IMR-90 (cell line): Measurements from ENCODE around the gene ARMH1. TPM values are rescaled to one million over a fixed set of nuclear protein-coding genes. Genes with fewer than 3 reads are reported as not detected.

Experiments
- ATAC-seq: fragments of 200-7000 bp; cut with Tn5 transposase; 2 replicates; pipeline ENCODE4 v1.9.1; 2020; ENCODE audit warnings: low read depth, mild to moderate bottlenecking, moderate library complexity
- BruUV-seq: library from RNA; stranded (reverse); fragments of 400-500 nt; replicated peaks from 2 replicates; lab custom pipeline; 2021; lab: Mats Ljungman, UMichigan
- CTCF ChIA-PET: fragments of 300-600 bp; formaldehyde crosslinking; extraction: SDS; loops from one replicate; lab custom pipeline; 2021; ENCODE audit warnings: antibody characterized with exemption; lab: Yijun Ruan, JAX
- POLR2A ChIA-PET: fragments of 300-600 bp; sonication (Branson Sonifier 250); formaldehyde crosslinking; loops from one replicate; lab custom pipeline; 2022; ENCODE audit warnings: antibody characterized with exemption; ENCODE audit not compliant: unreplicated experiment; lab: Charles Lee
- DNase-seq: peaks from one replicate; pipeline ENCODE4 v3.0.0; 2013
- H2AFZ ChIP-seq: replicated peaks from 2 replicates; pipeline ENCODE3; 2013; ENCODE audit warnings: low read length, mild to moderate bottlenecking; ENCODE audit not compliant: poor library complexity
- H2AK5ac ChIP-seq: 2 replicates; pipeline ENCODE4 v1.6.1; 2013; ENCODE audit warnings: low read depth, low read length, inconsistent platforms
- H2AK9ac ChIP-seq: replicated peaks from 2 replicates; pipeline ENCODE3; 2013; ENCODE audit warnings: mild to moderate bottlenecking, low read depth, low read length, moderate library complexity; ENCODE audit not compliant: poor library complexity
- H2BK120ac ChIP-seq: 2 replicates; pipeline ENCODE4 v1.6.1; 2013; ENCODE audit warnings: low read depth, low read length, inconsistent platforms
- H2BK15ac ChIP-seq: 3 replicates; pipeline ENCODE4 v1.6.1; 2013; ENCODE audit warnings: low read depth, low read length, inconsistent platforms
- H2BK20ac ChIP-seq: 2 replicates; pipeline ENCODE4 v1.6.1; 2013; ENCODE audit warnings: low read depth, mild to moderate bottlenecking, inconsistent platforms, low read length, moderate library complexity
- H2BK5ac ChIP-seq: 2 replicates; pipeline ENCODE4 v1.6.1; 2013; ENCODE audit warnings: mild to moderate bottlenecking, low read depth, low read length, inconsistent platforms; ENCODE audit not compliant: poor library complexity, severe bottlenecking
- H3K14ac ChIP-seq: replicated peaks from 2 replicates; pipeline ENCODE4 v1.6.1; 2013; ENCODE audit warnings: low read depth, low read length, inconsistent platforms
- H3K18ac ChIP-seq: 2 replicates; pipeline ENCODE4 v1.6.1; 2013; ENCODE audit warnings: low read depth, low read length, control low read depth
- H3K23ac ChIP-seq: 2 replicates; pipeline ENCODE4 v1.6.1; 2013; ENCODE audit warnings: low read depth, low read length, inconsistent platforms
- H3K27ac ChIP-seq: 2 replicates; pipeline ENCODE4 v1.5.1; 2013; ENCODE audit warnings: mild to moderate bottlenecking, control low read depth, low read length; ENCODE audit not compliant: insufficient read depth
- H3K27me3 ChIP-seq: 2 replicates; pipeline ENCODE4 v1.6.1; 2013; ENCODE audit warnings: low read length; ENCODE audit not compliant: control insufficient read depth, insufficient read depth
- H3K36me3 ChIP-seq: 2 replicates; pipeline ENCODE4 v1.6.1; 2013; ENCODE audit warnings: low read length, mixed read lengths; ENCODE audit not compliant: control insufficient read depth, insufficient read depth
- H3K4ac ChIP-seq: 2 replicates; pipeline ENCODE4 v1.6.1; 2013; ENCODE audit warnings: low read depth, low read length, inconsistent platforms
- H3K4me1 ChIP-seq: 2 replicates; pipeline ENCODE4 v1.6.1; 2013; ENCODE audit warnings: low read length, mixed read lengths; ENCODE audit not compliant: control insufficient read depth, insufficient read depth
- H3K4me2 ChIP-seq: 2 replicates; pipeline ENCODE4 v1.6.1; 2013; ENCODE audit warnings: low read depth, mild to moderate bottlenecking, control low read depth, low read length, moderate library complexity
- H3K4me3 ChIP-seq: 2 replicates; pipeline ENCODE4 v1.5.1; 2013; ENCODE audit warnings: low read depth, mild to moderate bottlenecking, control low read depth, low read length, moderate library complexity; ENCODE audit not compliant: insufficient read depth
- H3K56ac ChIP-seq: 2 replicates; pipeline ENCODE4 v1.6.1; 2013; ENCODE audit warnings: low read length, inconsistent platforms; ENCODE audit not compliant: insufficient read depth; ENCODE audit errors: extremely low read depth
- H3K79me1 ChIP-seq, 2 experiments: 2 replicates each; pipeline ENCODE4 v1.6.1; 2013; ENCODE audit warnings: low read length in 2 of 2, inconsistent platforms in 1 of 2, low read depth in 1 of 2
- H3K9ac ChIP-seq: 2 replicates; pipeline ENCODE4 v1.6.1; 2013; ENCODE audit warnings: low read depth, low read length, control low read depth
- H3K9me1 ChIP-seq: 2 replicates; pipeline ENCODE4 v1.6.1; 2013; ENCODE audit warnings: low read length, inconsistent platforms; ENCODE audit not compliant: insufficient read depth
- H3K9me3 ChIP-seq: 2 replicates; pipeline ENCODE4 v1.6.1; 2013; ENCODE audit warnings: low read length; ENCODE audit not compliant: control insufficient read depth, insufficient read depth
- H4K20me1 ChIP-seq: 2 replicates; pipeline ENCODE4 v1.6.1; 2013; ENCODE audit warnings: low read length, inconsistent platforms; ENCODE audit not compliant: insufficient read depth
- H4K5ac ChIP-seq: 2 replicates; pipeline ENCODE4 v1.6.1; 2013; ENCODE audit warnings: mild to moderate bottlenecking, low read depth, low read length, control low read depth
- H4K8ac ChIP-seq, 2 experiments: 2 replicates each; pipeline ENCODE4 v1.6.1; 2013; ENCODE audit warnings: low read depth in 2 of 2, low read length in 2 of 2, control low read depth in 1 of 2, inconsistent platforms in 1 of 2
- H4K91ac ChIP-seq: 2 replicates; pipeline ENCODE4 v1.6.1; 2013; ENCODE audit warnings: low read depth, low read length, inconsistent platforms; ENCODE audit not compliant: insufficient read depth
- BHLHE40 ChIP-seq: fragments of 150-350 bp; IDR thresholded peaks from 2 replicates; pipeline ENCODE4 v1.6.1; 2016; ENCODE audit warnings: mild to moderate bottlenecking, low read depth, low read length
- FOS ChIP-seq: fragments of 150-350 bp; IDR thresholded peaks from 2 replicates; pipeline ENCODE4 v1.6.1; 2016; ENCODE audit warnings: low read depth, low read length
- RAD21 ChIP-seq: IDR thresholded peaks from 2 replicates; pipeline ENCODE4 v1.6.1; 2012; ENCODE audit warnings: low read length, improper control_type of control experiment
- WGBS, 2 experiments: methylation state at CpG; one replicate each; pipeline versions ENCODE4 v1.1.5 to v1.1.7; 2013; ENCODE audit warnings: missing lambda C conversion rate in 2 of 2; ENCODE audit not compliant: insufficient read length in 1 of 2; ENCODE audit errors: extremely low coverage in 2 of 2; 5-methylcytosine and 5-hydroxymethylcytosine counted together
- dilution Hi-C: fragments of 300-500 bp; cut with HindIII; formaldehyde crosslinking; loops from one replicate; pipeline ENCODE4 v1.14.3; 2018; ENCODE audit warnings: low sequenced_read_pairs; ENCODE audit not compliant: unreplicated experiment
- in situ Hi-C: fragments of 300-500 bp; cut with MboI; formaldehyde crosslinking; loops from 3 replicates; pipeline ENCODE4 v1.14.3; 2019; ENCODE audit warnings: low sequenced_read_pairs, inconsistent platforms, mixed read lengths
- intact Hi-C: fragments of 100-400 bp; cut with micrococcal nuclease; formaldehyde crosslinking; loops from 2 replicates; pipeline ENCODE4 v1.10.0; 2022
- polyA plus RNA-seq, 3 experiments: library from polyadenylated mRNA; depleted of rRNA; stranded (reverse); fragments of >200 nt; gene quantifications; 2 replicates each; pipeline ENCODE4 v1.2.3, GENCODE V29; 2012; ENCODE audit warnings: low replicate concordance in 1 of 3
- total RNA-seq: library from RNA; depleted of rRNA; stranded (reverse); fragments of >200 nt; gene quantifications from 2 replicates; pipeline ENCODE4 v1.2.3, GENCODE V29; 2012

The ARMH1 gene
- total and polyA plus RNA-seq, 2 of the 4 experiments (the other 2 are of a cell fraction): 0.36 to 0.72 TPM

DNA sequence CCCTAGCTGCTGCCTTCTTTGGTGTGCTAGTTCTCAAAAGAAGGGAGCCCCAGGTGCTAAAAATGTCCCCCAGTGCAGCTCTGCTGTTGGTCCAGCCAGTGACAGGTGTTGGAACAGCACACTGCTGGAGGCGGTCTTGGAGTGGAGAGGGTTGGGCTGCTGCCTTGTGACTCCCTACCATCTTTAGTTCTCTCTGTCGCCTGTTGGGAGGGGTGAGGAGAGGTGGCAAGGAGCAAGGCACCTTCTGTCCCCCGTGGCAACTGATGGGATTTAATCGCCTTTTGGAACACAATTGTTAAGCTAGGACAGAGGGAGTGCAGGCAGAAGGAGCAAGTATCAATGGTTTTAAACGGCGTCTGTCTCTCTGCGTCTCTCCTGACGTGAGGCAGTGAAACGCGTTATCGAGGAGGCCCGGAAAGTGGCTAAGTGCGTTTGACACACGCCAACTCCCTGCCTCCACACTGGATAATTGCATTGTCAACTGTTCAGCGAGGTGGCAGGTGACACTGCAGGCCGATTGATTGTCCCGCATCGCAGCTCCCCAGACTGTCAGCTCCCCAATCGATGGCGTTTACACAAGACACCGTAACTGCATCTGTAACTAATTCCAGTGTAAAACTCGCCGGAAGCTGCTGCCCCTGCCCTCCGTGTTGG is 34.2 kb upstream of the ARMH1 start:
- in situ Hi-C loops: no loop called here
- Histone ChIP-seq H2BK20ac (no peak overlapping the region), H3K14ac (no peak overlapping the region), H4K91ac (no peak overlapping the region), H3K79me1 (peaks cover 16 to 51% of the 10 kb centered on the region in 2 experiments), H3K18ac (no peak overlapping the region), H3K23ac (no peak overlapping the region), H2BK15ac (no peak overlapping the region), H3K4me1 (peaks cover 9% of the 10 kb centered on the region), H3K9me3 (no peaks in the 10 kb centered on the region), H3K9ac (no peak overlapping the region), H4K8ac (no peak overlapping the region), H2BK120ac (no peak overlapping the region), H3K56ac (no peak overlapping the region), H3K9me1 (peaks cover 12% of the 10 kb centered on the region), H3K4me3 (no peak overlapping the region), H2AK9ac (peak overlapping the region; percentile 34), H2AFZ (no peak overlapping the region), H2BK5ac (no peak overlapping the region), H2AK5ac (no peak overlapping the region), H4K20me1 (peaks cover 20% of the 10 kb centered on the region), H3K36me3 (peaks cover 77% of the 10 kb centered on the region), H3K27me3 (no peaks in the 10 kb centered on the region), H3K27ac (no peak overlapping the region), H3K4ac (no peak overlapping the region), H4K5ac (no peak overlapping the region), H3K4me2 (no peak overlapping the region)
- dilution Hi-C loops: no loop called here
- POLR2A ChIA-PET: no interaction called here
- no TSS peak for BruUV-seq
- ATAC-seq (no peak), DNase-seq (no peak)
- CTCF ChIA-PET: no interaction called here
- intact Hi-C loops: no loop called here
- TF ChIP-seq RAD21 (no peak), BHLHE40 (no peak), FOS (no peak)
- WGBS, 2 experiments: 89% methylated on average over 15 of the region's 24 CpGs; no CpG with 5 or more reads in 1 of the 2 experiments
